A673 (cell line): ENCODE results near the gene C16orf46. TPM values are rescaled to one million over a fixed set of nuclear protein-coding genes. Genes with fewer than 3 reads are reported as not detected.
A peak's percentile ranks its signal among the peaks of the same experiment; 100 is the strongest.

Source experiments
- BruUV-seq: library from RNA; stranded (reverse); fragments of 400-500 nt; replicated peaks from 2 replicates; lab custom pipeline; 2021; lab: Mats Ljungman, UMichigan
- CTCF ChIA-PET: fragments of 300-600 bp; sonication (Branson Sonifier 250); formaldehyde crosslinking; loops from one replicate; lab custom pipeline; 2022; ENCODE audit warnings: antibody characterized with exemption; lab: Charles Lee
- POLR2A ChIA-PET: fragments of 300-600 bp; sonication (Branson Sonifier 250); formaldehyde crosslinking; loops from one replicate; lab custom pipeline; 2022; ENCODE audit warnings: antibody characterized with exemption; ENCODE audit not compliant: low non-redundant PET; lab: Charles Lee
- DNase-seq: peaks from one replicate; pipeline ENCODE4 v3.0.0-alpha.2; 2015; ENCODE audit warnings: low spot score
- H3K27ac ChIP-seq: fragments of 200-600 bp; sonication (generic); 2 replicates; pipeline ENCODE4 v1.5.1; 2016; ENCODE audit warnings: mixed run types, low read depth, mild to moderate bottlenecking, mixed read lengths, antibody characterized with exemption, low read length; ENCODE audit not compliant: poor library complexity, severe bottlenecking
- H3K27me3 ChIP-seq: fragments of 200-600 bp; sonication (generic); replicated peaks from 2 replicates; pipeline ENCODE4 v1.6.1; 2017; ENCODE audit warnings: mixed run types, low read depth, mild to moderate bottlenecking, mixed read lengths, antibody characterized with exemption, low read length; ENCODE audit not compliant: insufficient read depth, poor library complexity
- H3K36me3 ChIP-seq: fragments of 200-600 bp; sonication (generic); 2 replicates; pipeline ENCODE4 v1.6.1; 2016; ENCODE audit warnings: mixed run types, mild to moderate bottlenecking, mixed read lengths, antibody characterized with exemption, low read length; ENCODE audit not compliant: insufficient read depth, poor library complexity, severe bottlenecking
- H3K4me1 ChIP-seq: fragments of 200-600 bp; sonication (generic); 2 replicates; pipeline ENCODE4 v1.6.1; 2017; ENCODE audit warnings: mixed run types, mild to moderate bottlenecking, mixed read lengths, antibody characterized with exemption, low read length; ENCODE audit not compliant: insufficient read depth, poor library complexity, severe bottlenecking
- H3K4me3 ChIP-seq: fragments of 200-600 bp; sonication (generic); 2 replicates; pipeline ENCODE4 v1.5.1; 2016; ENCODE audit warnings: low read depth, mixed run types, mild to moderate bottlenecking, mixed read lengths, low read length; ENCODE audit not compliant: poor library complexity, severe bottlenecking
- H3K9me3 ChIP-seq: fragments of 200-600 bp; sonication (generic); 2 replicates; pipeline ENCODE4 v1.6.1; 2016; ENCODE audit warnings: mixed run types, low read depth, mild to moderate bottlenecking, mixed read lengths, antibody characterized with exemption, low read length; ENCODE audit not compliant: poor library complexity, severe bottlenecking
- EZH2 ChIP-seq: fragments of 200-600 bp; sonication (generic); IDR thresholded peaks from 2 replicates; pipeline ENCODE4 v1.6.1; 2017; ENCODE audit warnings: borderline replicate concordance, low read depth, mild to moderate bottlenecking, mixed read lengths, antibody characterized with exemption, low read length; ENCODE audit not compliant: poor library complexity, severe bottlenecking
- intact Hi-C: fragments of 100-400 bp; cut with micrococcal nuclease; formaldehyde crosslinking; loops from one replicate; pipeline ENCODE4 v1.10.0; 2022; ENCODE audit not compliant: unreplicated experiment
- total RNA-seq: library from RNA; stranded (reverse); gene quantifications from 2 replicates; pipeline ENCODE4 v1.2.3, GENCODE V29; 2021
- TF ChIP-seq, protein P1 (sequence below): fragments of 300-800, 200-600 bp; sonication (generic); conservative IDR thresholded peaks from 2 replicates; pipeline ENCODE4 v1.5.1; 2017; ENCODE audit warnings: low read depth, mild to moderate bottlenecking, antibody characterized with exemption, low read length, moderate library complexity, mixed read lengths

C16orf46 gene
- total RNA-seq, 1 experiment from 2014 or later = 0.21 TPM

DNA sequence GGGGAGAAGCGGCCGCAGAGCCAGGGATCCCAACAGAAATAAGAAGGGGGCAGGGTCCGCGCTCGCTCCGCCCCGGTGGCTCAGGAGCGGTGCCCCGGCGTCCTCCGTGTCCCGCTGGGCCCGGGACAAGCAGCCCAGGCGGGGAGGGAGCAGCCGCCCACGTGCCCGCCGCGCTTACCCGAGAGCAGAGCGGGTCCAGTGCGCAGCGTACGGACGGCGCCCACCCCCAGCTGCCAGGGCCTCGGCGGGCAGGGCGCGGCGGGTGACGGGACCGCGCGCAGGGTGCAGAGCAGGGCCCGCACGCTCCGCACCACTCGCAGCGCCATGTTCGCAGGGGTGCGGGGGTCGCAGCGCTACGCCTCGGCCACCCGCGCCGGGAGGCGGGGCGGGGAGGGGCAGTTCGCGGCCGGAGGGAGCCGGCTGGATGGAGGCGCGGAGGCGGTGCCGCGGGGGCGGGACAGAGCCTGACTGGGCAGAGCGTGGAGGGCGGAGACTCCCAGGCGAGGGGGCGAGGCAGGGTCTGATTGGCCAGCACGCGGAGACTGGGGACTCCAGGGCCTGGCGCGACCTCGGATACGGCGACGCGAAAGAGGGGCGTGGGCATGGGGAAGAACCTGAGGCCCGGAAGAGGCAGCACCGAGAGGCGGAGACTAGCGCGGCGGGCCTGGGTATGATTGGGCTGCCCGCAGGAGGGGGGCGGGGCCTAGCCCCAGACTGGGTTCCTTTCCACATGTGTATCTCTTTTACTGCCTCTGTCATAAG is 19.1 kb upstream of the C16orf46 start, which contains the start of gene GCSH:
Gene GCSH (minus strand): TSS at position 443 of the 762 bp plus-strand sequence. CDS start 117 bp downstream, at position 326.
- intact Hi-C loops = no loop called here
- Histone ChIP-seq H3K27ac (peak within 1 kb of the TSS; percentile 67), H3K27me3 (no peaks in the 10 kb centered on the region), H3K9me3 (no peaks in the 10 kb centered on the region), H3K4me3 (peak within 1 kb of the TSS; percentile 89), H3K36me3 (no peaks in the 10 kb centered on the region), H3K4me1 (no peaks in the 10 kb centered on the region)
- no peak for TF ChIP-seq EZH2
- TF ChIP-seq, protein P1, sequence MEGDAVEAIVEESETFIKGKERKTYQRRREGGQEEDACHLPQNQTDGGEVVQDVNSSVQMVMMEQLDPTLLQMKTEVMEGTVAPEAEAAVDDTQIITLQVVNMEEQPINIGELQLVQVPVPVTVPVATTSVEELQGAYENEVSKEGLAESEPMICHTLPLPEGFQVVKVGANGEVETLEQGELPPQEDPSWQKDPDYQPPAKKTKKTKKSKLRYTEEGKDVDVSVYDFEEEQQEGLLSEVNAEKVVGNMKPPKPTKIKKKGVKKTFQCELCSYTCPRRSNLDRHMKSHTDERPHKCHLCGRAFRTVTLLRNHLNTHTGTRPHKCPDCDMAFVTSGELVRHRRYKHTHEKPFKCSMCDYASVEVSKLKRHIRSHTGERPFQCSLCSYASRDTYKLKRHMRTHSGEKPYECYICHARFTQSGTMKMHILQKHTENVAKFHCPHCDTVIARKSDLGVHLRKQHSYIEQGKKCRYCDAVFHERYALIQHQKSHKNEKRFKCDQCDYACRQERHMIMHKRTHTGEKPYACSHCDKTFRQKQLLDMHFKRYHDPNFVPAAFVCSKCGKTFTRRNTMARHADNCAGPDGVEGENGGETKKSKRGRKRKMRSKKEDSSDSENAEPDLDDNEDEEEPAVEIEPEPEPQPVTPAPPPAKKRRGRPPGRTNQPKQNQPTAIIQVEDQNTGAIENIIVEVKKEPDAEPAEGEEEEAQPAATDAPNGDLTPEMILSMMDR = no peak
- ChIA-PET POLR2A (no interaction called here), CTCF (no interaction called here)
- BruUV-seq = no TSS peak
- DNase-seq = peak; percentile 99

DNA sequence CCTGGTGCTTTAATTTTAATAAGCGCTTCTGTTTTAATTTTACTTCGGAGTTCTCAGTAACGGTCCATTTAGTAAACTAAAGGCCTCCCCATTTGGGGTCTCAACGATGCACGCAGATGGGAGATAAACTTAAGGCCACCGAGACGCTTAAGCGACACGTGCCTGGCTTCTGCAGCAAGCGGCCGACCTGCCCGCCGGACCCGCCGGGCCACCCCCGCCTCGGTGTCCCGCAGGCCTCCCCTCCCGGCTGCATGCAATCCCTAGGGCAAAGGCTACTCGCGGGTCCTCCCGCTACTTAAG is 18.6 kb upstream of the C16orf46 start:
- intact Hi-C loops = no loop called here
- TF ChIP-seq, protein P1 = no peak
- no peak for TF ChIP-seq EZH2
- H3K27me3 ChIP-seq = no peaks in the 10 kb centered on the region
- H3K4me3 ChIP-seq = peak overlapping the region; percentile 89
- H3K36me3 ChIP-seq = no peaks in the 10 kb centered on the region
- H3K27ac ChIP-seq = peak overlapping the region; percentile 67
- no peak for DNase-seq
- H3K4me1 ChIP-seq = no peaks in the 10 kb centered on the region
- CTCF ChIA-PET = no interaction called here
- no TSS peak for BruUV-seq
- POLR2A ChIA-PET = no interaction called here
- H3K9me3 ChIP-seq = no peaks in the 10 kb centered on the region

DNA sequence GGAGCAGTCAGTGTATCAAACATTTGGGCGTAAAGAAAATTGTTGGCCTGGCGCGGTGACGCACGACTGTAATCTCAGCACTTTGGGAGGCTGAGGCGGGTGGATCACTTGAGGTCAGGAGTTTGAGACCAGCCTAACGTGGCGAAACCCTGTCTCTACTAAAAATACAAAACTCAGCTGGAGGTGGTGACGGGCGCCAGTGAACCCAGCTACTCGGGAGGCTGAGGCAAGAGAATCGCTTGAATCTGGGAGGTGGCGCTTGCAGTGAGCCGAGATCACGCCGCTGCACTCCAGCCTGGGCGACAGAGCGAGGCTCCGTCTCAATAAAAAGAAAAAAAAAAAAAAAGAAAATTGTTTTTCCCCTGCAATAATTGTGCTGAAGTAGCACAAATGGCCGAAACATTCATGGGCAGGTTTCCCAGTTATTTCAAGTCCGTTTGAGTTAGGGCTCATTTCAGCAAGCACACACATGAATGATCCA is 17.8 kb upstream of the C16orf46 start:
- no peaks in the 10 kb centered on the region for H3K27me3 ChIP-seq
- no peaks in the 10 kb centered on the region for H3K9me3 ChIP-seq
- intact Hi-C loops = no loop called here
- H3K27ac ChIP-seq = no peak overlapping the region
- H3K36me3 ChIP-seq = peaks cover under 1% of the 10 kb centered on the region
- no TSS peak for BruUV-seq
- TF ChIP-seq EZH2 = no peak
- TF ChIP-seq, protein P1 = no peak
- ChIA-PET CTCF (no interaction called here), POLR2A (no interaction called here)
- H3K4me1 ChIP-seq = no peaks in the 10 kb centered on the region
- no peak for DNase-seq
- peak overlapping the region; percentile 89 for H3K4me3 ChIP-seq
